Left renal pelvis (tissue), 4 donors: ENCODE data around the gene CDH2. TPM values are rescaled to one million over a fixed set of nuclear protein-coding genes. Genes with fewer than 3 reads are reported as not detected.

ENCODE experiments used
- DNase-seq, 4 donors: peaks; one replicate each; pipeline ENCODE4 v3.0.0-alpha.2; 2013; ENCODE audit warnings: low read depth in 4 of 4, low spot score in 3 of 4
- polyA plus RNA-seq, 4 donors: library from polyadenylated mRNA; unstranded; fragments of 120-200 nt; gene quantifications; one replicate each; pipeline ENCODE4 v1.2.1, GENCODE V29; 2013; ENCODE audit not compliant: insufficient read length in 4 of 4

Gene CDH2
- polyA plus RNA-seq, 4 donors = 71.2 to 104 (median 86.2) TPM

- no peak for DNase-seq
Measured at GRCh38 chr18:28099237-28099636, 77.7 kb downstream of the CDH2 start.

- DNase-seq = no peak
Measured at GRCh38 chr18:28095631-28096030, 81.3 kb downstream of the CDH2 start.

- DNase-seq = no peak
Measured at GRCh38 chr18:28095041-28095440, 81.9 kb downstream of the CDH2 start.

DNA sequence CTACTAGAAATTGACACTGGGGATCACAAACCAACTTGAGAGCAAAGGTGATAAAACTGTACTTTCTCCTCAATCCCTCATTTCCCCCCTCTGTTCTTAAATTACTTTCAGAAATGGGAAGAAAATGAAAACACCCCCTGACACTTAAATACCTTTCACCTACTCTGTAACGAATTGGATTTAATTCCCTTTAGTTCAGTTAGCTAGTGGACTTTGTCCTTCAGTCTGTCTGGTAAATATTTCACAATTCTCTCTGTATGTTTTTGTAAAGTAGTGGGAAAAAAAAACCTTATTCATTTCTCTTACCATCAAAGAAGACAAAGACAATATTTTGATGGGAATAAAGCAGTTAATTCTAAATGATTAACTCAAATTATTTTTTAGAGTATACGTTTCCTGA, 85.7 kb downstream of the CDH2 start:
- peak in 1 of 4 donors; percentile 12 for DNase-seq

DNA sequence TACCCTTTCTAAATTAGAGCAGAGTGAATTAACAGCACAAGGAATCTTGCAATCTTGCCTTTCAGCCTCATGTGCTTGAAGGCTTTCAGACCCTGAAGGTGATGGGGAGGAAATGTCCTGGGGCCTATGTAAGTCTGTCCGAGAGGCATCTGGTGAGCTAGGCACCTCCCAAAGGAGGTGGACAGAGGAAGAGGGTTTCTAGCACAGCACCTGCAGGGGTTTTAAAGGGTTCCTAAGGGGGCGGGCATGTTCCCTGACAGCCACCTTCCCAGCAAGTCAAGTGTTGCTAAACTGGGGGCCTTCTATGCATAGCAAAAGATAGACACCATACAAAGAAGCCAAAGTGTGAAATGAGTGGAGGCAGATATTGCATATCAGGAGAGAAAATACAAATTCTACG, 88.5 kb downstream of the CDH2 start:
- no peak for DNase-seq

GRCh38 chr18:28086670-28087552, 90.0 kb downstream of the CDH2 start:
- DNase-seq = no peak

DNA sequence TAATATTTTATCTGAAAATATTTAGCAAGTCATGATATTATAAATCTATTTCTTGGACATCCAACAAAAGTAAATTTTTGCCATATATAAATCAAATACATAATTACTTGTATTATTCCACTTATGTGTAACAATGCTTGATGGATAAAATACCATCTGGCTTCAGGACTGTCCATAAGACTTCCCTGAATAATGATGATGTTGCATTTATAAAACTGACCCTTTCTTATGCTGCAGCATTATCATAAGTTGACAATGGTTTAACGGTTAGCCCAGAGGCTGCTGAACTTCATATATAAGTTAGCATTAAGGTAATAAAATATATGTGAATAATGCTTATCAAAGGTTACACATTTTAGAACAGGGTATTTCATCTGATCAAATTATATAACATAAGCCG, 95.4 kb downstream of the CDH2 start:
- DNase-seq = no peak

GRCh38 chr18:28080876-28081300, 96.0 kb downstream of the CDH2 start:
- no peak for DNase-seq

GRCh38 chr18:28079883-28080282, 97.0 kb downstream of the CDH2 start:
- no peak for DNase-seq

GRCh38 chr18:28078849-28079248, 98.1 kb downstream of the CDH2 start:
- DNase-seq = no peak

DNA sequence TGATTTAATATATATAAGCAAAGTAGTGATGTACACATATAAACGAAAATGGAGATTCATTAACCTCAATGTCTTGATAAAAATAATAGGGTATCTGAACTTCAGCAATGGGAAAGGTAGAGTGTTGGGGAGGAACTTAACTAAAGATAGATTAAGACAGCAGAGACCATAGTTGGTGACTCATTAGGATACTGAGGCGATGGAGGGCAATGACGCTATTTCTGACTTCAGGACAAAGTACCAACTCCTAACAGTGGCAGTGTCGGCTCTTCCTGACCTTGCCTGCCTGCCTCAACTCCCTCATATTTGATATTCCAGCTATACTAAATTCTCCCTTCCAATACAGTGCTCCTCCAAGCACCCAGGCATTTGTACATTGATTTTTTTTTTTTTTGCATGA, 98.6 kb downstream of the CDH2 start:
- no peak for DNase-seq

- no peak for DNase-seq
Measured at GRCh38 chr18:28075501-28075900, 101.4 kb downstream of the CDH2 start.

DNA sequence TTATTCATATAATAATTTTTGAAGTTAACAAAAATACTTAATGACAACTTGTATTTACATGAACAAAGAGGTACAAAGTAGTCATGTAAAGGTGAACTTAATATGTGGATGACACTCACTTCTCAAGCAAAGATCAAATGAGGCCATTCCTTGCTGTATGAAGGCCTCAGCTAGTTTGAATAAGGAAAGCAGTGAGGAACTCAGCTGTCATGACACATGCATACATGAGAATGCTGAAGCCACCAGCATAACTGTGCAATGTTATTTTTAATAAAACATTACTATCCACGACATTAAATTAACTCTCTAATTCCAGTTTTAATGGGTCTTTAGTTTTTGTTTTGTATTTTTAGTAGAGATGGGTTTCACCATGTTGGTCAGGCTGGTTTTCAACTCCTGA, 102.9 kb downstream of the CDH2 start:
- no peak for DNase-seq

- no peak for DNase-seq
Measured at GRCh38 chr18:28073658-28074057, 103.3 kb downstream of the CDH2 start.

DNA sequence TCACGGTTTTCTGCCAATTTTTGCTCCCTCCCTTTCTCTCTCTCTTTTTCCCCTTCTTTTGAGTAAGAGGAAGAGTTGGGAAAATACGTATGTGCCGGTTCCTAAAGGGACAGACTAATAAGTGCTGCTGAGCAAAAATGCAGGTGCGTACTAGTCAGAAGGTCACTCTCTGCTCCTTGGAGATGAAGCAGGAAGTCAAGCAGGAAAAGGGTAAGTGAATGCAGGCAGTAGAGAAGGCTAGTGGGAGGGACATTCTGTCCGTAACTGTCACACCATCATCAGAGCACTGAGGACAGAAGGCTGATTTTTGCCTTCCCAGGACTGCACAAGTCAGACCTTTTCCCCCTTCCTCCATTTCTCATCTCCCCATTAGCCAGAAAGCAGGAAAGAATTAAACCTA, 105.7 kb downstream of the CDH2 start:
- no peak for DNase-seq

- no peak for DNase-seq
Measured at GRCh38 chr18:28068207-28068606, 108.7 kb downstream of the CDH2 start.

GRCh38 chr18:28067346-28067745, 109.6 kb downstream of the CDH2 start:
- no peak for DNase-seq

- DNase-seq = no peak
Measured at GRCh38 chr18:28065793-28066186, 111.1 kb downstream of the CDH2 start.

- DNase-seq = no peak
Measured at GRCh38 chr18:28065031-28065792, 111.7 kb downstream of the CDH2 start.

GRCh38 chr18:28063926-28064325, 113.0 kb downstream of the CDH2 start:
- no peak for DNase-seq

GRCh38 chr18:28063271-28063761, 113.6 kb downstream of the CDH2 start:
- DNase-seq = no peak

- DNase-seq = no peak
Measured at GRCh38 chr18:28062443-28062842, 114.5 kb downstream of the CDH2 start.
